HepG2 (cell line): ENCODE data around the gene TSGA10IP. TPM values are rescaled to one million over a fixed set of nuclear protein-coding genes. Genes with fewer than 3 reads are reported as not detected.

Source experiments
- HNRNPUL1 ChIP-seq: fragments of 200-400 bp; formaldehyde crosslinking; IDR thresholded peaks from 2 replicates; pipeline ENCODE4 v1.6.1; 2017; ENCODE audit warnings: low read depth, mild to moderate bottlenecking, low read length, moderate library complexity
- KDM2A ChIP-seq: sonication (generic); formaldehyde crosslinking; IDR thresholded peaks from 2 replicates; pipeline ENCODE4 v1.4.0; 2020; ENCODE audit warnings: low read depth, missing genetic modification reagents, borderline replicate concordance
- KLF11 ChIP-seq: IDR thresholded peaks from 2 replicates; pipeline ENCODE4 v1.6.1; 2016; ENCODE audit warnings: missing compliant biosample characterization
- MXD3 ChIP-seq: IDR thresholded peaks from 2 replicates; pipeline ENCODE4 v1.6.1; 2016; ENCODE audit warnings: mild to moderate bottlenecking, missing biosample characterization, missing genetic modification reagents
- MXI1 ChIP-seq: IDR thresholded peaks from 3 replicates; pipeline ENCODE4 v1.6.1; 2012; ENCODE audit warnings: low read depth, low read length, inconsistent platforms, borderline replicate concordance
- NCOA2 ChIP-seq: sonication (generic); formaldehyde crosslinking; IDR thresholded peaks from 2 replicates; pipeline ENCODE4 v1.8.0; 2022; ENCODE audit warnings: inconsistent platforms
- SAP130 ChIP-seq: IDR thresholded peaks from 2 replicates; pipeline ENCODE4 v1.6.1; 2016; ENCODE audit warnings: low read depth
- SNAI1 ChIP-seq: sonication (generic); formaldehyde crosslinking; IDR thresholded peaks from 2 replicates; pipeline ENCODE4 v1.5.0; 2020; ENCODE audit warnings: mild to moderate bottlenecking, missing genetic modification reagents, borderline replicate concordance
- TARDBP ChIP-seq: sonication (generic); formaldehyde crosslinking; IDR thresholded peaks from 2 replicates; pipeline ENCODE4 v1.8.0; 2022; ENCODE audit warnings: mild to moderate bottlenecking, missing genetic modification reagents
- TEF ChIP-seq: sonication (generic); formaldehyde crosslinking; IDR thresholded peaks from 2 replicates; pipeline ENCODE4 v1.5.0; 2020; ENCODE audit warnings: missing genetic modification reagents
- XRCC5 ChIP-seq: fragments of 200-400 bp; formaldehyde crosslinking; optimal IDR thresholded peaks from 2 replicates; pipeline ENCODE3; 2017; ENCODE audit warnings: mild to moderate bottlenecking, low read length
- ZBTB7B ChIP-seq: sonication (generic); formaldehyde crosslinking; IDR thresholded peaks from 2 replicates; pipeline ENCODE4 v1.4.0; 2020; ENCODE audit warnings: missing genetic modification reagents
- ZC3H13 ChIP-seq: sonication (generic); formaldehyde crosslinking; IDR thresholded peaks from 2 replicates; pipeline ENCODE4 v1.8.1; 2023; ENCODE audit warnings: mild to moderate bottlenecking, missing genetic modification reagents, moderate library complexity
- ZNF362 ChIP-seq: sonication (generic); formaldehyde crosslinking; IDR thresholded peaks from 2 replicates; pipeline ENCODE4 v1.4.0; 2020; ENCODE audit warnings: missing genetic modification reagents, mild to moderate bottlenecking, borderline replicate concordance
- ZNF546 ChIP-seq: sonication (generic); formaldehyde crosslinking; conservative IDR thresholded peaks from 2 replicates; pipeline ENCODE4 v1.8.1; 2023; ENCODE audit warnings: mild to moderate bottlenecking, missing genetic modification reagents
- ZNF563 ChIP-seq: sonication (generic); formaldehyde crosslinking; IDR thresholded peaks from 2 replicates; pipeline ENCODE4 v1.8.0; 2022; ENCODE audit warnings: mild to moderate bottlenecking, moderate library complexity, missing genetic modification reagents
- ZNF724P ChIP-seq: sonication (generic); formaldehyde crosslinking; IDR thresholded peaks from 2 replicates; pipeline ENCODE4 v1.8.0; 2022; ENCODE audit warnings: missing genetic modification reagents, borderline replicate concordance
- ZNF878 ChIP-seq: sonication (generic); formaldehyde crosslinking; IDR thresholded peaks from 2 replicates; pipeline ENCODE4 v1.8.1; 2023; ENCODE audit warnings: mild to moderate bottlenecking, missing genetic modification reagents, moderate library complexity
- ZSCAN20 ChIP-seq: sonication (generic); formaldehyde crosslinking; IDR thresholded peaks from 2 replicates; pipeline ENCODE4 v1.4.0; 2020; ENCODE audit warnings: missing genetic modification reagents, mild to moderate bottlenecking, borderline replicate concordance
- polyA plus RNA-seq, 8 experiments: library from polyadenylated mRNA; depleted of rRNA in 3 of 8; stranded (reverse) in 7 of 8; unstranded in 1 of 8; fragments of >200 nt; fragmentation: Illumina TruSeq in 4 of 8; extraction: Trizol in 4 of 8; gene quantifications; 2 replicates each; pipeline versions ENCODE4 v1.2.1 to v1.2.3, GENCODE V29; 2011 to 2016; ENCODE audit warnings: low read depth in 4 of 8, missing spikeins in 1 of 8, mixed read lengths in 1 of 8; ENCODE audit not compliant: insufficient read depth in 1 of 8
- total RNA-seq, 5 experiments: library from RNA; depleted of rRNA; stranded (reverse); fragments of >200 nt; fragmentation: Illumina TruSeq; extraction: Trizol; gene quantifications; 2 replicates each; pipeline ENCODE4 v1.2.3, GENCODE V29; 2016; ENCODE audit warnings: low read depth in 1 of 5
- TF ChIP-seq, protein P1 (sequence below): sonication (generic); formaldehyde crosslinking; IDR thresholded peaks from 2 replicates; pipeline ENCODE4 v1.4.0; 2020; ENCODE audit warnings: missing genetic modification reagents; ENCODE audit errors: not compliant biosample characterization

Gene TSGA10IP
- total and polyA plus RNA-seq, 2 of the 13 experiments (the other 11 are each of a cell fraction or from before 2014, with no cell fraction given), result not detected

DNA sequence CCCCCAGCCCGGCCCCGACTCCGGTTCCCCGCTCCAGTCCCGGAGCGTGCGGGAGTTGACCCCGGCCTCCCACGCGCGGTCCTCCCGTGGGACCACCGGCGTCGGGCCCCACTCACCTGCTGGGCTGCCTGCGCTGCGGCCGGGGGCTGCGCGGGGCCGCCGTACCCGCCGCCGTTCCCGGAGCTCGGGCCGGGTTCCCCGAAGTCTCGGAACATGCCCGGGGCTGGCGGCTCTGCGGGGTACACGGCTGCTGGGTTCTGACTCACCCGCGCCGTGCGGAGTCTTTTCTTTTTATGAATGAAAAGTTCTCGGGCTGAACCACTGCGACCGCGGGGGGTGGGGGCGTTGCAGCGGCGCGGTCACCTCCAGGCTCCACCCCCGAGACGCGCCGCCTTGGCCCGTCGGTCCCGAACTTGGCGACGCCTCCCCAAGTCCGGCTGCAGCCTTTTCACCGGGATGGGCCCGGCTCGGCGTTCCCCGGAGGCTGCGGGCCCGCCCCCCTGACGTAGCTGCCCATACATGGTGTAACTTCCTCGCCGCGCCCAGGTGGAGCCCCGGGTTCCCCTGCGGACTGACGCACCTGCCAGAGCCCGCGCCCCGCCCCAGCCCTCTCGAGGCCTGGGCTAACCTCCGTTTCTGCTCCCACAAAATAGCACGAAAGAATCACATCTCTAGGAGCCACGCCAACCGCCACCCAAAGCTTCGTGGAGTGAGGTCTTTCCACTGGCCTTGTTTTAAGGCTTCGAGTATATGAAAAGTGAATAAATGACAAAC is 45.0 kb upstream of the TSGA10IP start, which contains the start of gene FOSL1 (continued):
- TF ChIP-seq, protein P1, sequence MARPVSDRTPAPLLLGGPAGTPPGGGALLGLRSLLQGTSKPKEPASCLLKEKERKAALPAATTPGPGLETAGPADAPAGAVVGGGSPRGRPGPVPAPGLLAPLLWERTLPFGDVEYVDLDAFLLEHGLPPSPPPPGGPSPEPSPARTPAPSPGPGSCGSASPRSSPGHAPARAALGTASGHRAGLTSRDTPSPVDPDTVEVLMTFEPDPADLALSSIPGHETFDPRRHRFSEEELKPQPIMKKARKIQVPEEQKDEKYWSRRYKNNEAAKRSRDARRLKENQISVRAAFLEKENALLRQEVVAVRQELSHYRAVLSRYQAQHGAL (CRISPR knock-in tag), result no peak
- TF ChIP-seq SAP130 (CRISPR knock-in tag), result peak; percentile 94
- TF ChIP-seq TARDBP (CRISPR knock-in tag), result peak; percentile 61; the same call in 1 of the 2 replicates
- 0 out of 2 replicates have a peak, but pooled peaks have one; percentile 19 for TF ChIP-seq ZSCAN20
- TF ChIP-seq MXD3, result peak; percentile 25; the same call in 1 of the 2 replicates
- TF ChIP-seq TEF, result no peak
- TF ChIP-seq ZNF546 (CRISPR knock-in tag), result no peak; the same call in 1 of the 2 replicates
- peak; percentile 77; the same call in 1 of the 2 replicates for TF ChIP-seq ZNF878 (CRISPR knock-in tag)
- TF ChIP-seq HNRNPUL1, result 0 out of 2 replicates have a peak, but pooled peaks have one; percentile 53
- TF ChIP-seq KLF11 (CRISPR knock-in tag), result 0 out of 2 replicates have a peak, but pooled peaks have one; percentile 68
- TF ChIP-seq NCOA2, result 0 out of 2 replicates have a peak, but pooled peaks have one; percentile 19
- peak; percentile 81; the same call in 1 of the 2 replicates for TF ChIP-seq KDM2A (CRISPR knock-in tag)
- peak; percentile 64 for TF ChIP-seq XRCC5
- TF ChIP-seq ZC3H13 (CRISPR knock-in tag), result no peak
- TF ChIP-seq MXI1, result peak; percentile 78; the same call in 1 of the 3 replicates
- TF ChIP-seq SNAI1 (CRISPR knock-in tag), result peak; percentile 59; the same call in 1 of the 2 replicates
- peak; percentile 53; the same call in 1 of the 2 replicates for TF ChIP-seq ZBTB7B (CRISPR knock-in tag)
- no peak for TF ChIP-seq ZNF362 (CRISPR knock-in tag)
- 0 out of 2 replicates have a peak, but pooled peaks have one; percentile 20 for TF ChIP-seq ZNF724P (CRISPR knock-in tag)
- no peak for TF ChIP-seq ZNF563 (CRISPR knock-in tag)
